GM12878 (cell line): ENCODE results near the gene FBXL7. TPM values are rescaled to one million over a fixed set of nuclear protein-coding genes. Genes with fewer than 3 reads are reported as not detected.

Source experiments
- ATAC-seq: fragments of 200-7000 bp; cut with Tn5 transposase; 3 replicates; pipeline ENCODE4 v1.9.1; 2020; ENCODE audit warnings: mild to moderate bottlenecking, moderate library complexity
- BruUV-seq: library from RNA; stranded (reverse); fragments of 400-500 nt; replicated peaks from 2 replicates; lab custom pipeline; 2021; lab: Mats Ljungman, UMichigan
- CTCF ChIA-PET: fragments of 300-600 bp; sonication (Branson Sonifier 250); formaldehyde crosslinking; extraction: SDS; loops from one replicate; lab custom pipeline; 2021; ENCODE audit warnings: inconsistent platforms; lab: Yijun Ruan, JAX
- POLR2A ChIA-PET: fragments of 350-600 bp; formaldehyde crosslinking; extraction: SDS; loops from one replicate; lab custom pipeline; 2021; ENCODE audit warnings: inconsistent platforms; lab: Charles Lee
- RAD21 ChIA-PET: fragments of 300-600 bp; sonication (Branson Sonifier 250); formaldehyde crosslinking; loops from one replicate; lab custom pipeline; 2023; ENCODE audit warnings: antibody characterized with exemption; ENCODE audit not compliant: unreplicated experiment; lab: Charles Lee
- SMC1A ChIA-PET: fragments of 300-600 bp; sonication (Branson Sonifier 250); formaldehyde crosslinking; loops from one replicate; lab custom pipeline; 2023; ENCODE audit not compliant: unreplicated experiment, uncharacterized antibody; lab: Charles Lee
- DNase-seq: peaks from one replicate; pipeline ENCODE4 v3.0.0-alpha.2; 2011; ENCODE audit warnings: low read depth, low spot score
- FAIRE-seq: peaks from 3 replicates; lab custom pipeline; 2011; peaks lifted over from hg19 to GRCh38; lab: Jason Lieb, UNC
- H2AFZ ChIP-seq: 2 replicates; pipeline ENCODE4 v1.6.0; 2011; ENCODE audit warnings: low read depth, low read length, control low read depth; ENCODE audit not compliant: control insufficient read depth
- H3K27ac ChIP-seq: 2 replicates; pipeline ENCODE4 v1.5.1; 2011; ENCODE audit warnings: control low read depth; ENCODE audit not compliant: control insufficient read depth, insufficient read depth
- H3K27me3 ChIP-seq, 2 experiments: replicated peaks in 1 of 2; 2 replicates each; pipeline versions ENCODE4 v1.6.0 to v1.6.1; 2011; ENCODE audit warnings: low read length in 1 of 2; ENCODE audit not compliant: control insufficient read depth in 2 of 2, insufficient read depth in 2 of 2
- H3K36me3 ChIP-seq, 2 experiments: 2 replicates each; pipeline ENCODE4 v1.5.1; 2011; ENCODE audit warnings: low read length in 1 of 2; ENCODE audit not compliant: control insufficient read depth in 2 of 2, insufficient read depth in 2 of 2
- H3K4me1 ChIP-seq: 2 replicates; pipeline ENCODE4 v1.6.1; 2011; ENCODE audit warnings: mild to moderate bottlenecking, low read length, moderate library complexity, mixed read lengths; ENCODE audit not compliant: control insufficient read depth, insufficient read depth
- H3K4me2 ChIP-seq: 2 replicates; pipeline ENCODE4 v1.6.0; 2011; ENCODE audit warnings: control low read depth; ENCODE audit not compliant: control insufficient read depth, insufficient read depth
- H3K4me3 ChIP-seq: fragments of 200-600 bp; sonication (generic); 2 replicates; pipeline ENCODE4 v1.5.1; 2016
- H3K79me2 ChIP-seq: 2 replicates; pipeline ENCODE4 v1.6.0; 2011; ENCODE audit warnings: low read length; ENCODE audit not compliant: control insufficient read depth, insufficient read depth
- H3K9ac ChIP-seq: 2 replicates; pipeline ENCODE4 v1.8.0; 2011; ENCODE audit warnings: low read length, control low read depth, mixed read lengths; ENCODE audit not compliant: control insufficient read depth, insufficient read depth
- H3K9me3 ChIP-seq: replicated peaks from 3 replicates; pipeline ENCODE4 v1.5.1; 2011; ENCODE audit warnings: mild to moderate bottlenecking, low read length; ENCODE audit not compliant: control insufficient read depth, insufficient read depth
- H4K20me1 ChIP-seq: 2 replicates; pipeline ENCODE4 v1.6.0; 2011; ENCODE audit not compliant: control insufficient read depth, insufficient read depth
- NFIC ChIP-seq: IDR thresholded peaks from 2 replicates; pipeline ENCODE4 v1.6.1; 2012; ENCODE audit warnings: low read depth, mild to moderate bottlenecking, inconsistent platforms, low read length, moderate library complexity
- RB1 ChIP-seq: fragments of 450-650 bp; formaldehyde crosslinking; IDR thresholded peaks from 2 replicates; pipeline ENCODE4 v1.6.1; 2017; ENCODE audit warnings: mild to moderate bottlenecking, borderline replicate concordance
- SIX5 ChIP-seq: IDR thresholded peaks from 2 replicates; pipeline ENCODE4 v1.6.1; 2011; ENCODE audit warnings: mild to moderate bottlenecking, low read depth, low read length, moderate library complexity; ENCODE audit not compliant: severe bottlenecking
- SUZ12 ChIP-seq: fragments of 200-600 bp; sonication (generic); IDR thresholded peaks from one replicate; pipeline ENCODE4 v1.6.1; 2018; ENCODE audit warnings: antibody characterized with exemption, mild to moderate bottlenecking; ENCODE audit not compliant: unreplicated experiment
- WGBS: methylation state at CpG from one replicate; pipeline ENCODE4 v1.1.6; 2016; ENCODE audit warnings: low lambda C conversion rate; ENCODE audit not compliant: insufficient replicate concordance, insufficient coverage; ENCODE audit errors: missing lambda C conversion rate; 5-methylcytosine and 5-hydroxymethylcytosine counted together
- in situ Hi-C: fragments of 300-500 bp; cut with MboI; formaldehyde crosslinking; loops from 9 replicates; pipeline ENCODE4 v1.14.3; 2018; ENCODE audit warnings: mixed read lengths
- intact Hi-C: fragments of 100-400 bp; cut with micrococcal nuclease; formaldehyde crosslinking; loops from one replicate; pipeline ENCODE4 v1.14.2; 2022; ENCODE audit not compliant: unreplicated experiment
- polyA plus RNA-seq, 11 experiments: library from polyadenylated mRNA; depleted of rRNA in 4 of 11; unstranded in 6 of 11; stranded (reverse) in 5 of 11; fragments of >200 nt; fragmentation: Nextera tagmentation in 4 of 11; fragmentation: Illumina TruSeq in 1 of 11; extraction: Ambion mirVana in 4 of 11; extraction: Trizol in 1 of 11; gene quantifications; 1 replicate in 1 of 11; 2 replicates in 10 of 11; pipeline versions ENCODE4 v1.2.1 to v1.2.3, GENCODE V29; 2011 to 2016; ENCODE audit warnings: inconsistent platforms in 2 of 11, missing spikeins in 2 of 11, low read depth in 1 of 11
- total RNA-seq, 4 experiments: library from RNA; depleted of rRNA in 3 of 4; stranded (reverse); fragments of >200 nt in 3 of 4; fragmentation: Illumina TruSeq in 1 of 4; extraction: Trizol in 1 of 4; gene quantifications; 2 replicates each; pipeline versions ENCODE4 v1.2.1 to v1.2.3, GENCODE V29; 2013 to 2021
- TF ChIP-seq, protein P1 (sequence below): fragments of 150-350 bp; IDR thresholded peaks from 2 replicates; pipeline ENCODE4 v1.6.1; 2016; ENCODE audit warnings: low read depth, low read length
- TF ChIP-seq, protein P2 (sequence below): fragments of 450-650 bp; formaldehyde crosslinking; IDR thresholded peaks from 2 replicates; pipeline ENCODE4 v1.4.0; 2020; ENCODE audit warnings: mild to moderate bottlenecking, moderate library complexity

Gene FBXL7
- total and polyA plus RNA-seq, 10 of the 15 experiments (the other 5 are each of a cell fraction or from before 2014, with no cell fraction given) = 0.03 to 0.44 (median 0.16) TPM

DNA sequence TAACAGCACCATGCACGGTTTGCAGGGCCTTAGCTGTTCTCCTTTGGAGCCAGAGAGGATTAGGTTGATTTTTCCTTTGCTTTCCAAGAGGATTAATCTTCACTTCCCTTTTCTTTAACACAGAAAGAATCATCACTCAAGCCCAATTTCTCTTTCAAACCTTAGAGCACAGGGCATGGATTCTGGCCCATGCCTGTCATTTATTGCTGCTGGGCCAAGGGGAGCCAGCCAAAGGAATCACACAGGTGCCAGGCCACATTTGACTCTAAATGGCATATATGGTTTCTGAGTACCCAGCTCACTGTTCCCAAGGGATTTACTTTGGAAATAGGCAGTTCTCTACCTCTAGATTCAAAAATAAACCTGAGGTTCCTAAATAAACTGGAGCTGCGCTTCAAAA is 58.3 kb downstream of the FBXL7 start:
- no peak for ATAC-seq
- no peak for FAIRE-seq
- in situ Hi-C loops = no loop called here
- RAD21 ChIA-PET = no interaction called here
- BruUV-seq = no TSS peak
- no peaks in the 10 kb centered on the region for H3K9me3 ChIP-seq
- no peaks in the 10 kb centered on the region for H3K4me1 ChIP-seq
- intact Hi-C loops = no loop called here
- no peak overlapping the region for H3K4me3 ChIP-seq
- H3K27ac ChIP-seq = no peak overlapping the region
- DNase-seq = no peak
- no peak overlapping the region for H3K4me2 ChIP-seq
- POLR2A ChIA-PET = no interaction called here
- SMC1A ChIA-PET = interaction anchor here (1.1 kb wide), 1 partner anchor 9 kb away, joined by 3 read pairs; no protein-coding TSS in a partner anchor
- H4K20me1 ChIP-seq = no peaks in the 10 kb centered on the region
- CTCF ChIA-PET = no interaction called here
- TF ChIP-seq, protein P1, sequence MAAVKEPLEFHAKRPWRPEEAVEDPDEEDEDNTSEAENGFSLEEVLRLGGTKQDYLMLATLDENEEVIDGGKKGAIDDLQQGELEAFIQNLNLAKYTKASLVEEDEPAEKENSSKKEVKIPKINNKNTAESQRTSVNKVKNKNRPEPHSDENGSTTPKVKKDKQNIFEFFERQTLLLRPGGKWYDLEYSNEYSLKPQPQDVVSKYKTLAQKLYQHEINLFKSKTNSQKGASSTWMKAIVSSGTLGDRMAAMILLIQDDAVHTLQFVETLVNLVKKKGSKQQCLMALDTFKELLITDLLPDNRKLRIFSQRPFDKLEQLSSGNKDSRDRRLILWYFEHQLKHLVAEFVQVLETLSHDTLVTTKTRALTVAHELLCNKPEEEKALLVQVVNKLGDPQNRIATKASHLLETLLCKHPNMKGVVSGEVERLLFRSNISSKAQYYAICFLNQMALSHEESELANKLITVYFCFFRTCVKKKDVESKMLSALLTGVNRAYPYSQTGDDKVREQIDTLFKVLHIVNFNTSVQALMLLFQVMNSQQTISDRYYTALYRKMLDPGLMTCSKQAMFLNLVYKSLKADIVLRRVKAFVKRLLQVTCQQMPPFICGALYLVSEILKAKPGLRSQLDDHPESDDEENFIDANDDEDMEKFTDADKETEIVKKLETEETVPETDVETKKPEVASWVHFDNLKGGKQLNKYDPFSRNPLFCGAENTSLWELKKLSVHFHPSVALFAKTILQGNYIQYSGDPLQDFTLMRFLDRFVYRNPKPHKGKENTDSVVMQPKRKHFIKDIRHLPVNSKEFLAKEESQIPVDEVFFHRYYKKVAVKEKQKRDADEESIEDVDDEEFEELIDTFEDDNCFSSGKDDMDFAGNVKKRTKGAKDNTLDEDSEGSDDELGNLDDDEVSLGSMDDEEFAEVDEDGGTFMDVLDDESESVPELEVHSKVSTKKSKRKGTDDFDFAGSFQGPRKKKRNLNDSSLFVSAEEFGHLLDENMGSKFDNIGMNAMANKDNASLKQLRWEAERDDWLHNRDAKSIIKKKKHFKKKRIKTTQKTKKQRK = no peak
- no peak for TF ChIP-seq SUZ12
- TF ChIP-seq NFIC = no peak
- TF ChIP-seq, all 136 proteins: peak for 0
- Histone ChIP-seq H3K9ac (no peak overlapping the region), H3K36me3 (no peaks in the 10 kb centered on the region), H3K79me2 (no peaks in the 10 kb centered on the region), H2AFZ (no peak overlapping the region), H3K27me3 (no peaks in the 10 kb centered on the region)
- WGBS = 20% methylated on average over 2 of the region's 2 CpGs

DNA sequence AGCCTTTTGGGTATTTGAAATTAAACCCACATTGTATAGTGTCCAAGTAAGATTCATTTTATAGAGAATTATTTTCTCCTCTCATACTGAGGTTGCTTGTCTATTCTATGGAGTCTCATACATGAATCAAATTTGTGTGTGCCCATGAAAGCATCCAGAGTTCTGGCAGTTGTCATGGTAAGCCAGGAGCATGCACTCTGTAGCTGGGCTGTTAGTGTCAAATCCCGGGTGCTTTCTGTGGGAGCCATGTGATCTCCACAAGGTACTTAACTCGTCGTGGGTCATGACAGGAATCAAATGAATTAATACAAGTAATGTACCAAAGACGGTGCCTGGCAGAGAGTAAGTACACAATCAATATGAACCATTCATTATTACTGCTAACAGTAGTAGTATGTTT is 58.7 kb downstream of the FBXL7 start:
- BruUV-seq = no TSS peak
- Histone ChIP-seq H2AFZ (no peak overlapping the region), H3K4me2 (no peak overlapping the region), H3K4me1 (no peaks in the 10 kb centered on the region), H3K79me2 (no peaks in the 10 kb centered on the region), H3K4me3 (no peak overlapping the region), H3K9me3 (no peaks in the 10 kb centered on the region), H3K27me3 (no peaks in the 10 kb centered on the region), H3K9ac (no peak overlapping the region), H4K20me1 (no peaks in the 10 kb centered on the region), H3K27ac (no peak overlapping the region), H3K36me3 (no peaks in the 10 kb centered on the region)
- no peak for DNase-seq
- TF ChIP-seq, protein P2, sequence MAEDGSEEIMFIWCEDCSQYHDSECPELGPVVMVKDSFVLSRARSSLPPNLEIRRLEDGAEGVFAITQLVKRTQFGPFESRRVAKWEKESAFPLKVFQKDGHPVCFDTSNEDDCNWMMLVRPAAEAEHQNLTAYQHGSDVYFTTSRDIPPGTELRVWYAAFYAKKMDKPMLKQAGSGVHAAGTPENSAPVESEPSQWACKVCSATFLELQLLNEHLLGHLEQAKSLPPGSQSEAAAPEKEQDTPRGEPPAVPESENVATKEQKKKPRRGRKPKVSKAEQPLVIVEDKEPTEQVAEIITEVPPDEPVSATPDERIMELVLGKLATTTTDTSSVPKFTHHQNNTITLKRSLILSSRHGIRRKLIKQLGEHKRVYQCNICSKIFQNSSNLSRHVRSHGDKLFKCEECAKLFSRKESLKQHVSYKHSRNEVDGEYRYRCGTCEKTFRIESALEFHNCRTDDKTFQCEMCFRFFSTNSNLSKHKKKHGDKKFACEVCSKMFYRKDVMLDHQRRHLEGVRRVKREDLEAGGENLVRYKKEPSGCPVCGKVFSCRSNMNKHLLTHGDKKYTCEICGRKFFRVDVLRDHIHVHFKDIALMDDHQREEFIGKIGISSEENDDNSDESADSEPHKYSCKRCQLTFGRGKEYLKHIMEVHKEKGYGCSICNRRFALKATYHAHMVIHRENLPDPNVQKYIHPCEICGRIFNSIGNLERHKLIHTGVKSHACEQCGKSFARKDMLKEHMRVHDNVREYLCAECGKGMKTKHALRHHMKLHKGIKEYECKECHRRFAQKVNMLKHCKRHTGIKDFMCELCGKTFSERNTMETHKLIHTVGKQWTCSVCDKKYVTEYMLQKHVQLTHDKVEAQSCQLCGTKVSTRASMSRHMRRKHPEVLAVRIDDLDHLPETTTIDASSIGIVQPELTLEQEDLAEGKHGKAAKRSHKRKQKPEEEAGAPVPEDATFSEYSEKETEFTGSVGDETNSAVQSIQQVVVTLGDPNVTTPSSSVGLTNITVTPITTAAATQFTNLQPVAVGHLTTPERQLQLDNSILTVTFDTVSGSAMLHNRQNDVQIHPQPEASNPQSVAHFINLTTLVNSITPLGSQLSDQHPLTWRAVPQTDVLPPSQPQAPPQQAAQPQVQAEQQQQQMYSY (CRISPR knock-in tag) = no peak
- TF ChIP-seq RB1 (no peak), SIX5 (no peak)
- CTCF ChIA-PET = no interaction called here
- RAD21 ChIA-PET = no interaction called here
- in situ Hi-C loops = no loop called here
- POLR2A ChIA-PET = no interaction called here
- SMC1A ChIA-PET = no interaction called here
- ATAC-seq = no peak
- intact Hi-C loops = no loop called here
- 17% methylated on average over 4 of the region's 4 CpGs for WGBS
- FAIRE-seq = no peak
